Mesothelial cell of epicardium (in vitro differentiated cells): ENCODE results near the gene MCIDAS. TPM values are rescaled to one million over a fixed set of nuclear protein-coding genes. Genes with fewer than 3 reads are reported as not detected.

ENCODE experiments used
- DNase-seq, 2 experiments: peaks; one replicate each; pipeline ENCODE4 v3.0.0; 2021; ENCODE audit warnings: low spot score in 2 of 2; ENCODE audit not compliant: unreplicated experiment in 2 of 2
- H3K27ac Mint-ChIP-seq: 2 replicates; pipeline ENCODE4 v1.8.0; 2021; ENCODE audit warnings: mixed read lengths
- H3K27me3 Mint-ChIP-seq: 2 replicates; pipeline ENCODE4 v1.8.0; 2021; ENCODE audit warnings: low read depth, mixed read lengths
- H3K36me3 Mint-ChIP-seq: 2 replicates; pipeline ENCODE4 v1.8.0; 2021; ENCODE audit warnings: mixed read lengths
- H3K4me1 Mint-ChIP-seq: 2 replicates; pipeline ENCODE4 v1.8.0; 2021; ENCODE audit warnings: mixed read lengths
- H3K4me3 Mint-ChIP-seq: 2 replicates; pipeline ENCODE4 v1.8.0; 2021; ENCODE audit warnings: mild to moderate bottlenecking, moderate library complexity, mixed read lengths
- H3K9me3 Mint-ChIP-seq: 2 replicates; pipeline ENCODE4 v1.8.0; 2021; ENCODE audit warnings: mixed read lengths
- total RNA-seq: library from RNA; stranded (reverse); gene quantifications from 3 replicates; pipeline ENCODE4 v1.2.1, GENCODE V29; 2021
- TF ChIP-seq, protein P1 (sequence below): fragments of 200-600 bp; sonication (generic); IDR thresholded peaks from one replicate; pipeline ENCODE4 v1.5.0; 2021; ENCODE audit warnings: antibody characterized with exemption; ENCODE audit not compliant: unreplicated experiment

Gene MCIDAS
- total RNA-seq, 1 donor from 2014 or later, result not detected

- TF ChIP-seq, protein P1, sequence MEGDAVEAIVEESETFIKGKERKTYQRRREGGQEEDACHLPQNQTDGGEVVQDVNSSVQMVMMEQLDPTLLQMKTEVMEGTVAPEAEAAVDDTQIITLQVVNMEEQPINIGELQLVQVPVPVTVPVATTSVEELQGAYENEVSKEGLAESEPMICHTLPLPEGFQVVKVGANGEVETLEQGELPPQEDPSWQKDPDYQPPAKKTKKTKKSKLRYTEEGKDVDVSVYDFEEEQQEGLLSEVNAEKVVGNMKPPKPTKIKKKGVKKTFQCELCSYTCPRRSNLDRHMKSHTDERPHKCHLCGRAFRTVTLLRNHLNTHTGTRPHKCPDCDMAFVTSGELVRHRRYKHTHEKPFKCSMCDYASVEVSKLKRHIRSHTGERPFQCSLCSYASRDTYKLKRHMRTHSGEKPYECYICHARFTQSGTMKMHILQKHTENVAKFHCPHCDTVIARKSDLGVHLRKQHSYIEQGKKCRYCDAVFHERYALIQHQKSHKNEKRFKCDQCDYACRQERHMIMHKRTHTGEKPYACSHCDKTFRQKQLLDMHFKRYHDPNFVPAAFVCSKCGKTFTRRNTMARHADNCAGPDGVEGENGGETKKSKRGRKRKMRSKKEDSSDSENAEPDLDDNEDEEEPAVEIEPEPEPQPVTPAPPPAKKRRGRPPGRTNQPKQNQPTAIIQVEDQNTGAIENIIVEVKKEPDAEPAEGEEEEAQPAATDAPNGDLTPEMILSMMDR, result no peak
- Mint-ChIP-seq H3K4me1 (peaks cover 31% of the 10 kb centered on the region), H3K9me3 (no peaks in the 10 kb centered on the region), H3K4me3 (no peak overlapping the region), H3K27me3 (peaks cover 69% of the 10 kb centered on the region), H3K27ac (no peak overlapping the region), H3K36me3 (no peaks in the 10 kb centered on the region)
- DNase-seq, result peak in 1 of 2 experiments; percentile 64
Observed at GRCh38 chr5:55218967-55219366, 8.1 kb downstream of the MCIDAS start.

- peaks cover 31% of the 10 kb centered on the region for H3K27me3 Mint-ChIP-seq
- H3K36me3 Mint-ChIP-seq, result no peaks in the 10 kb centered on the region
- no peaks in the 10 kb centered on the region for H3K4me1 Mint-ChIP-seq
- no peak for DNase-seq
- H3K4me3 Mint-ChIP-seq, result no peak overlapping the region
- no peaks in the 10 kb centered on the region for H3K9me3 Mint-ChIP-seq
- H3K27ac Mint-ChIP-seq, result no peak overlapping the region
- TF ChIP-seq, protein P1, result no peak
Observed at GRCh38 chr5:55211184-55211874, 15.8 kb downstream of the MCIDAS start.

DNA sequence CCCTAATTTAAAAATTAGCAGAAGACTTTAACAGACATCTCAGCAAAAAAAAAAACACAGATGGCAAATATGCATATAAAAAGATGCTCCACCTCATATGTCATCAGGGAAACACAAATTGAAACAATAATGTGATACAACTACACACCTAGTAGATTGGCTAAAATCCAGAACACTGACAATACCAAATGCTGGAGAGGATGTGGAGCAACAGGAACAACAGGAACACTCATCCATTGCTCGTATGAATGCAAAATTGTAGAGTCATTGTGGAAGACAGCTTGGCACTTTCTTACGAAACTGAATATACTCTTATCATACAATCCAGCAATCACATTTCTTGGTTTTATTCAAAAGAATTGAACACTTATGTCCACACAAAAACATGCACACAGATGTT, 22.1 kb downstream of the MCIDAS start:
- H3K27ac Mint-ChIP-seq, result no peak overlapping the region
- H3K9me3 Mint-ChIP-seq, result peaks cover 3% of the 10 kb centered on the region
- TF ChIP-seq, protein P1, result no peak

DNA sequence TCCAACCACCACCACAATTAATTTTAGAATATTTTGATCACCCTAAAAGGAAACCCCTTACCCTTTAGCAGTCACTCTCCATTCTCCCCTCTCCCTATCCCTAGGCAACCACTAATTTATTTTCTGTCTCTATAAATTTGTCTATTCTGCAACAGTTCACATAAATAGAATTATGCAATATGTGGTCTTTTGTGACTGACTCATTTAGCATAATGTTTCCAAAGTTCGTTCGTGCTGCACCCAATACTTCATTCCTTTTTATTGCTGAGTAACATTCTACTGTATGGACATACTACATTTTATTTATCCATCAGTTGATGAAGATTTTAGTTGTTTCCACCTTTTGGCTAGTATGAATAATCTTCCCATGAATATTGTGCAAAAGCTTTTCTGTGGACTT, 36.0 kb downstream of the MCIDAS start:
- Mint-ChIP-seq H3K27me3 (peaks cover 70% of the 10 kb centered on the region), H3K27ac (no peak overlapping the region), H3K9me3 (no peaks in the 10 kb centered on the region), H3K36me3 (no peaks in the 10 kb centered on the region), H3K4me1 (no peaks in the 10 kb centered on the region), H3K4me3 (no peak overlapping the region)
- TF ChIP-seq, protein P1, result no peak
- DNase-seq, result no peak

More for the DNA sequence above, 22.1 kb downstream of the MCIDAS start:
- DNase-seq, result no peak
- Mint-ChIP-seq H3K4me1 (no peaks in the 10 kb centered on the region), H3K36me3 (no peaks in the 10 kb centered on the region), H3K27me3 (peaks cover 73% of the 10 kb centered on the region), H3K4me3 (no peak overlapping the region)

- H3K9me3 Mint-ChIP-seq, result peaks cover 2% of the 10 kb centered on the region
- no peaks in the 10 kb centered on the region for H3K36me3 Mint-ChIP-seq
- peaks cover 73% of the 10 kb centered on the region for H3K27me3 Mint-ChIP-seq
- no peaks in the 10 kb centered on the region for H3K4me1 Mint-ChIP-seq
- no peak overlapping the region for H3K4me3 Mint-ChIP-seq
- H3K27ac Mint-ChIP-seq, result no peak overlapping the region
- no peak for DNase-seq
- TF ChIP-seq, protein P1, result no peak
Observed at GRCh38 chr5:55188656-55189540, 38.2 kb downstream of the MCIDAS start.
